ENCODE data around the gene DYNC1I1.

DYNC1I1 gene

DNA sequence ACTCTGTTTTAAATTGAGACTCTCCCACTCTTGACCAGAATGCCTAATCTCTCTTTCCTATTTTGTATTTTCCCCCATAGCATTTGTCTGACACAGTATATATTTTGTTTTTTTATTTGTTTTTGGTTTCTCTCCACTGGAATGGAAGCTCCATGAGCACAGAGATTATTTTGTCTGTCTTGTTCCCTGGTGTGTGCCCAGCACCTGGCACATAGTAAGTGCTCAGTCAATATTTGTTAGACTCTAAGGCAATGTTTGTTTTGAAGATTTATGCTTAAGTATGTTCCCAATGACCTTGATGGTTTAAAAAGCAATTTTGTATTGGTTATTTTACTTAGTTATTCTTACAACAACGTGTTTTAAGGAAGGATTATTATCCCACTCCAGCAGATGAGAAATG, 201.8 kb downstream of the DYNC1I1 start:
- DNase-seq, result no peak

GRCh38 chr7:95976369-95977060, 204.2 kb downstream of the DYNC1I1 start:
- DNase-seq, result no peak

- no peak for DNase-seq
Measured at GRCh38 chr7:95977994-95978393, 205.6 kb downstream of the DYNC1I1 start.

GRCh38 chr7:95980167-95980566, 207.8 kb downstream of the DYNC1I1 start:
- peak; percentile 23 for DNase-seq

DNA sequence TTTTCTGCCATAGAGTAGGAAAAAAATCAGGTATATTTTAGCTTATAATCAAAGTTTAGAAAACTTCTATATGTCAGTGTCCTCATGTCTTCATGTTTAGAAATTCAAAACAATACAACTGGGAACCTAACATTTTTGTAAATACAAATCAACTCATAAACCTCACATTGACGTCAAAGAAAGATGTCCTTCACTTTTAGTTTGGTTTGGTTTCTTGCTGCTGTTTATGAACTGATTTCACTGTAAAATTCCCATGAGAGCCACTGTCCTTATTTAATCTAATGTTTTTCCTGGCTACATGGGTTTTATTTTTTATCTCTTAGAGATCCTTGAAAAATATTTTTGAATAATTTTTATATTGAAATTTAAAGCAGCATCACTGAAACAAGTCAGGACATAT, 208.4 kb downstream of the DYNC1I1 start:
- DNase-seq, result no peak

DNA sequence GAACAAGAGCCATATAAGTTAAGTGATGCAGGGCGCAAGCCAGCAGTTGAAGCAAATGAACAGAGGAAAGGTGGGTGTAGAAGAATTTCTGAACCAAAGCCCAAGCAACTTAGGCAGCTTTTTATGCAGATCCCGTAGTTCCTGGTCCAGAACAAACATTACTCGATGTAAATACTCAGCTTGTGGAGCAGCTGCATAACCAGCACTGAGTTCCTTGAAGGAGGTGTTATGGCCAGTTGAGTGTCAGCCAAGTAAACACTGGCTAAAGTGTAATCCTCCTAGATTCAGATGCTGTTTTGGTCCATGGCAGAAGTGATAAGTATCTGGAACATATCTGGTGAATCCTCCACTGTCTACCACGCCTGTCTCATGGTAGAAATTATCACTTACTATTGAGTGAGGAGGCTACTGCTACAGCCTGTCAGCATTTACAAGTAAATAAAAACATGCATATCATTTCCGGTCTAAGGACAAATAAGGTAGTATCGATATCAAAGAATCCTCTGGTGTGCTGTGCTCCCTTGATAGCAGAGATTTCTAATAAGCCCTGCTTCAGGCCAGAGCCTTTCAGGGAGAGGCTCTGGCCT, 213.9 kb downstream of the DYNC1I1 start:
- DNase-seq, result no peak

GRCh38 chr7:95989301-95989700, 216.9 kb downstream of the DYNC1I1 start:
- DNase-seq, result no peak

DNA sequence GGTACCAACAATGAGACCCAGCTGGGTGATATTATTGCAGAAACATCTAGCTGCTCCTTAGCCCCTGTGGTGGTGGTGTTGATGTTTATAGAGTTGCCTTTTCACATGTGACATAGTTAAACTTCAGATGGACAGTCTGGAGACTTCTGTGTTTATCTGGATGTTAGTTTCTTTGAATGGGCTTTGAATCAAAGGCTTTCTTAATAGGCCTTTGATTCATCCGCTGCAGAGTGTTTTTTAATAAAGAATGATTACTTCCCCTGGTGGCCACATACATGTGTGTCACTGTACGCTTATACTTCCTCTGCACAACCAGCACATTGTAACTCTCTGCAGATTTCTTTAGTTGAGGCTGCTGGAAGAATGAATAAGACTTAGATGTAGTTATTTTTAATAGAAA, 221.0 kb downstream of the DYNC1I1 start:
- DNase-seq, result peak; percentile 5

- peak; percentile 35 for DNase-seq
Measured at GRCh38 chr7:95996174-95996573, 223.8 kb downstream of the DYNC1I1 start.

GRCh38 chr7:95996886-95997285, 224.5 kb downstream of the DYNC1I1 start:
- DNase-seq, result no peak

- DNase-seq, result no peak
Measured at GRCh38 chr7:95997632-95998031, 225.3 kb downstream of the DYNC1I1 start.

DNA sequence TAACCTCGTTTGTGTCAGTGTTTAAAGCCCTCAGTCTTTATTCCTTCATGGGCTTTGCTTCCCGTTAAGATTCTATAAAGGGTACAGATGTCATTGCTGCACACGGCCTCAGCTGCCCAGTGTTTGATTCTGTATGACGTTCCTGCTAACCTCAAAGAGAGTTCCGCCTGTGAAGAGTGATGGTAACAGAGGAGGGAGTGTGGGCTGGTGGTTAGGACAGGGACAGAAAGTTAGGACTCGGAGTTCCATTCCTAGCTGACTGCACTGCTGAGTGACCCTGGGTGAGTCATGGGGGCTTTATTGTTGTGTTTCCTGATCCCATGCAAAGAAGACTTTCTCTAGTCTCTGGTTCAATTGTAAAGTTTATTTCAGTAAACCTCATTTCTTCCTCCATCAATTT, 227.1 kb downstream of the DYNC1I1 start:
- no peak for DNase-seq

GRCh38 chr7:96004578-96004977, 232.2 kb downstream of the DYNC1I1 start:
- DNase-seq, result peak; percentile 86

DNA sequence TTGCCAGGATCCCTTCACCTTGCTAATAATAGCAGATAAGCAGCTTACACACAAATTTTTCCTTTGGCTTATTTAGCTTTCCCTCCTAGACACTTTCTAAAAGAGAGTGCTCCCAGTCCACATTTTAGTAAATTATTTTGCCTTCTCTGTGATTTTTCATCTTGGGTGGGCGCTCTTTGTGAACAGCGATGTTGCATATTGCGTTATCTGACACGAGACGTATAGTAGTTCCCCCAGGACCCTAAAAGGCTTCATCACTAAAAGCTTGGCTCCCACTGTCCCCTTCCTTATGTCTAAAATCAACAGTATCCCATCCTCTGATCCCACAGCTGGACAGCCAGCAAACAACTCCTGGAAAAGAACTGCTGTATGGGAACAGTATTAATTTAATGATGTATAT, 232.9 kb downstream of the DYNC1I1 start:
- no peak for DNase-seq

GRCh38 chr7:96009148-96009547, 236.8 kb downstream of the DYNC1I1 start:
- DNase-seq, result no peak

DNA sequence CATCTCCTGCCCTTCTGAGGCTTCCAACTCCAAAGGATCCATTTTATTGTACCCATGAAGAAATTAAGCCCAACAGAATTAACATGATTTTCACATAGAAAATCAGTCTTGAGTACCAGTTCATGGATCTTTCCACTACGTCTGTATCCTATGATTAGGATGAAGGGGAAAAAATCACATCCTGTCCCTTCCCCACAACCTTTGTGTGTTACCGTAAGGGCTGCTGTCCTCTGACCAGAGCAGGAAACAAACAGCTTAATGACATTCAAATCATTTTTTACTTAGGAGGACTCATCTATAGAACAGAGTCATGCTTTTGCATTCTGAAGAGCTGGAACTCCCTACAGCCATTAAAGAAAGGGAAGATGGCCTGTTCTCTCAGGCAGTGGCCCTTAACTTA, 241.5 kb downstream of the DYNC1I1 start:
- DNase-seq, result no peak

- no peak for DNase-seq
Measured at GRCh38 chr7:96014617-96015016, 242.3 kb downstream of the DYNC1I1 start.

DNA sequence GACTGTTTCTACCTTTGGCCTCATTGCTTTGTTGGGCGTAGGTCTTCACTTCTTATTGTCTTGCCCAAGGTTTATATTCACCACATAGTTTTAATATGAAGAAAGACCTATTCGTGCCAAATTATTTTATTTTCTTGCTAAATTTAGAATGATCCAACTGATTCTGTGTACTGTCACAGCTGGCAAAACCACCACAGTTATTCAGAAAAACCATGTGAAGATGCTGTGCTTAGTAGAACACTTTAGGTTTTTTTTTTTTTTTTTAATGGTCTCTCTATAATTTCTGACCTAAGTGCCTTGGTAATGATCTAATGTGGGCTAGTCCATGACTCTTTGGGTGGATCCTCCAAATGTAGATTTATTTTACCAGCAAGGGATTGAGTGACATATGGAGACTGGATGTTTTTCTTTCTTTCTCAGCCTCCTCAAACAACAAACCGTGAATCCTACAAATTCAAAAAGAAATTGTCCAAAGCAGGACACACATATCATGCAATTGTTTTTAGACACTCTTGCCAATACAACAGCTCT, 243.8 kb downstream of the DYNC1I1 start:
- DNase-seq, result peak; percentile 22

GRCh38 chr7:96016735-96017134, 244.4 kb downstream of the DYNC1I1 start:
- peak; percentile 29 for DNase-seq

DNA sequence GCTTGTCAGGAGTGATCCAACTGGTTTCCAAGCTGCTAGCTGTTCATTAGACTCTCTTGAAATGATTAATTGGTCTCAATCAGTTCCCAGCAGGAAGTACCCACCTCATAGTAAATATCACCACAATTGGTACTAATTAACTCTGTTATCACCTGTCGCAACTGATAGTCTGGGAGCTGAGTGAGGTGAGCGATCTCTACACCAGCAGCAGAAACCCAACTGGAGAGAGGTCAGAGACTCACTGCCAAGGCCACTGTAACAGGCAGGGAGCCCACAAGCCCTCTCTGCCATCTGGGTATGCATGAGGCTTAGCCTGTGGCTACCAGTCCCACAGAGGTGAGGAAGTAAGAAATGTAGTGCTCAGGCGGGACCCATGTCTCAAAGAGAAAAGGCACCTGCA, 245.5 kb downstream of the DYNC1I1 start:
- DNase-seq, result no peak

DNA sequence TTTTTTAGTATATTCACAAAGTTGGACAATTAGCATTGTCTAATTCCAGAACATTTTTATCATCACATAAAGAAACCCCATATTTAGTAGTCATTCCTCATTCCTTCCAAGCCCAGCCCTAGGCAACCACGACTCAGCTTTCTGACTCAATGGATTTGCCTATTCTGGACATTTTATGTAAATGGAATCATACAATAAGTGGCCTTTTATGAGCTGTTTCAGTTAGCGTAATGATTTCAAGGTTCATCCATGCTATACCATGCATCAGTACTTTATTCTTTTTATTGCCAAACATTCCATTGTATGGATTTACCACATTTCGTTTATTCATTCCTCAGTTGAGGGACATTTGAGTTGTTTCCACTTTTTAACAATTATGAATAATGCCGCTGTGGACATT, 249.2 kb downstream of the DYNC1I1 start:
- peak; percentile 79 for DNase-seq

- DNase-seq, result peak; percentile 67
Measured at GRCh38 chr7:96023387-96023786, 251.0 kb downstream of the DYNC1I1 start.

DNA sequence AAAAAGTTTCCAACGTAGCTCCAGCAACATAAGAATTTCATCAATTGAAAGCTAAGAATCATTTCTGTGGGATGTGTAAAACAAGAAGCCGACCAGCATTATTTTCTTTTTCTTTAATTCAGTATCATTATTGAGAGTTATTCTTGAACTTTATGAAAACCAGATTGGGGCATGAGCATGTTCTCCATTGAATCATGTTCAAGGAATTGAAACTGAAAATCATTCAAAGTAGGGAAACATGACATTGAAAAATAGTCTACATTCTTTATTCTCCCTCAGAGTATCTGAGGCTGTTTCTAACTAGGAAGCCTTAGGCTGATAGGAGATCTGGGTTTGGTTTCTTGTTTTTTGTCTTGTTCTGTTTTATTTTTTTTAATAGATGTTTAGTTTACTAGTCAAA, 253.7 kb downstream of the DYNC1I1 start:
- DNase-seq, result peak; percentile 70

- peak; percentile 93 for DNase-seq
Measured at GRCh38 chr7:96026611-96027010, 254.3 kb downstream of the DYNC1I1 start.

DNA sequence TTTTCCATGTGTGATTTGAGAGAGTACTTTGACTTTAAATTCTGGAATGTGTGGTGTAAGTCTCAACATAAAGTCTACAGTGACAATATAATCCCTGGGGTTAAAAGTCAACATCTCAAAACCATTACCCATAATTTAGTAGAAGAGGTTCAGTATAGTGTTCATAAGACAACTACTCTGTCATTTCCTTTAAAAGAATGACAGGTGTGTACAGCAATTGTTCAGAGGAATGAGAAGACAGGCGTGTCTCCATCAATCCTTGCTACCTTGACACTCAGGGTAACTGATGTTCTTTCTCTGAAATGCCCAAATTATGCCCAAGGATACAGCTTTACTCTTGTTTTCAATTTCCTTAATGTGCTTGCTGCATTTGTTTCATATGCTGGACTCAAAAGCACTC, 256.4 kb downstream of the DYNC1I1 start:
- no peak for DNase-seq

Measured in fibroblast of skin of right biceps (primary cell).